ENCODE data around the gene CCDC47. TPM values are rescaled to one million over a fixed set of nuclear protein-coding genes. Genes with fewer than 3 reads are reported as not detected.

The CCDC47 gene
- total RNA-seq, 5 donors from 2014 or later (not counting 1 experiment from before 2014, with no cell fraction given) = 25.4 to 37.0 (median 33.0) TPM

Other genes starting within 250 kb of the CCDC47 start
- 10 to 100 TPM; 39.5 to 84.4 (median 74.8) TPM for gene DCAF7, start 223.1 kb downstream of the CCDC47 start, total RNA-seq
- 10 to 100 TPM; 10.9 to 20.5 (median 18.8) TPM for gene TACO1, start 172.7 kb downstream of the CCDC47 start, total RNA-seq
- gene MAP3K3, start 151.2 kb downstream of the CCDC47 start, total RNA-seq = 10 to 100 TPM; 71.0 to 91.1 (median 85.4) TPM
- 100 to 1,000 TPM; 534 to 851 (median 767) TPM for gene LIMD2, start 73.5 kb downstream of the CCDC47 start, total RNA-seq
- gene STRADA, start 31.8 kb downstream of the CCDC47 start, total RNA-seq = 10 to 100 TPM; 46.9 to 58.8 (median 48.6) TPM
- gene DDX42, start 573 bp upstream of the CCDC47 start, total RNA-seq = 100 to 1,000 TPM; 110 to 141 (median 123) TPM
- gene PSMC5, start 53.8 kb upstream of the CCDC47 start, total RNA-seq = 100 to 1,000 TPM in 3 of 5 donors, 10 to 100 TPM in 2; 83.9 to 114 (median 107) TPM
- 10 to 100 TPM; 39.4 to 64.9 (median 53.3) TPM for gene FTSJ3, start 54.1 kb upstream of the CCDC47 start, total RNA-seq
- 100 to 1,000 TPM in 4 of 5 donors, 10 to 100 TPM in 1; 94.9 to 129 (median 121) TPM for gene SMARCD2, start 69.1 kb upstream of the CCDC47 start, total RNA-seq
- gene CSH2, start 100.1 kb upstream of the CCDC47 start, total RNA-seq = not detected
- not detected for gene GH2, start 108.3 kb upstream of the CCDC47 start, total RNA-seq
- not detected for gene CSH1, start 123.0 kb upstream of the CCDC47 start, total RNA-seq
- gene CSHL1, start 137.7 kb upstream of the CCDC47 start, total RNA-seq = not detected
- not detected for gene GH1, start 145.2 kb upstream of the CCDC47 start, total RNA-seq
- gene CD79B, start 158.7 kb upstream of the CCDC47 start, total RNA-seq = 10 to 100 TPM; 13.4 to 53.1 (median 27.7) TPM
- gene SCN4A, start 199.3 kb upstream of the CCDC47 start, total RNA-seq = under 1 TPM in 3 of 5 donors, not detected in 2; 0.13 to 0.18 (median 0.13) TPM
- gene PRR29, start 224.8 kb upstream of the CCDC47 start, total RNA-seq = 1 to 10 TPM in 3 of 5 donors, under 1 TPM in 2; 0.50 to 1.9 (median 1.1) TPM
- 100 to 1,000 TPM in 3 of 5 donors, 10 to 100 TPM in 2; 69.6 to 132 (median 116) TPM for gene ICAM2, start 247.0 kb upstream of the CCDC47 start, total RNA-seq